ENCODE data around the gene IL20RA. TPM values are rescaled to one million over a fixed set of nuclear protein-coding genes. Genes with fewer than 3 reads are reported as not detected.

IL20RA gene
- polyA plus RNA-seq, 1 of the 3 experiments (the other 2 are of a cell fraction) = 0.10 TPM

DNA sequence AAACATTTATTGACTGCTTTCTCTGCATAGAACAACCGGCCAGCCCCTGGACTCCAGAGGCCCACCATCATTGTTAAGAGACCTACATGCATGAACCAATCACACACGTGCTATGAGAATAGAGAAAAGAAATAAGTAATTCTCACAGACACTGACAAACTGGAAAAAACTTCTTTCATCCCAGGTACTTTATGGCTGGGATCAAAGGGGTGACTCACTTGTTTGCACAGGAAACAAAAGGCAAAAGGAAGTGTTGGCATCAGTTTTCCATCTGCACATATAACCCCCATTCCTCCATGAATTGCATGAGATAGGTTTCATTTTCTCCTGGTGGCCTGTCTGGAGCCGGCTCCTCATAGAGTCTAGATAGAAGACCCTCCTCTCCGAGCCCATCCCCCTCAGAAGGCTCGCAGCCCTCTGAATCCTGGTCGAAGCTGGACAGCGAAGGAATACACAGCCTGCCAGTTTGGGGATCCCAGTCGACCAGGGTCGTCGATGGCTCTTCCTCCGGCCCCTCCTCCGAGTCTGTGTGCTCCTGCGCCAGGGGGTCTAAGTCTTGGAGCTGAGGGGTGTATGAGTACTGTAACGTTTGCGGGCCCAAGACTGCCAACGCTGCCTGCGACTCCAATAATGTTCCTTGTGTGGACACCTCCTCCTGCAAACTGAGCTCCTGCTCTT lies 43.3 kb downstream of the IL20RA start (continued):
- no peak for TF ChIP-seq CHD2 (IDR thresholded peaks at IDR 0.05; ENCODE audit: low read length, partially characterized antibody)

DNA sequence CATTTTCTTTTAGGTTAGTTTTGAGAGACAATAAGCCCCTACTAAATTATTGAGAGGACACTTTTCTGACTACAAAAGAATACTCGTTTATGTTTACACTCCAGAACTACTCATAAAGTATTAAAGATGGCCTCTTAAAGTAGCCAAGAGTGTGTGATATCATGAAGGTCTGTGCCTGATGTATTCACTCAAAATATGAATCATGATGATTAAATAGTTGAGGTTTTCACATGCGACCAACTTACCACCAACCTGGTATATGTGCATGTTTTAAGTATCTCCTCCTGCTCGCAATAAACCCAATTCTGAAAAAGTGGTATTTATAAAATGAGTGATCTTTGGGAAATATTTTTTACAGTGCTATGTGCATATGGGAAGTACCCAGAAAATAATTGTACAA lies 43.9 kb downstream of the IL20RA start:
- Histone ChIP-seq H3K27me3 (ENCODE audit: insufficient read depth) (no peaks in the 10 kb centered on the region), H3K4me1 (ENCODE audit: control insufficient read depth in 1 of 2, insufficient read depth in 2 of 2, low read depth in 1 of 2, low read length in 1 of 2) (peaks cover 0 to 2% of the 10 kb centered on the region in 2 experiments; a peak in 2 of 4 replicates), H3F3A (replicated peaks; ENCODE audit: insufficient read depth) (no peaks in the 10 kb centered on the region), H3K9ac (no peak overlapping the region), H3K4me2 (no peak overlapping the region), H3K9me3 (no peaks in the 10 kb centered on the region), H3K79me2 (ENCODE audit: insufficient read depth) (no peaks in the 10 kb centered on the region), H4K20me1 (ENCODE audit: insufficient read depth) (no peaks in the 10 kb centered on the region), H3K27ac (ENCODE audit: low read depth in 2 of 2, low read length in 1 of 2) (no peak overlapping the region; a peak in 1 of 4 replicates), H3K36me3 (replicated peaks in 1 of 2; ENCODE audit: control insufficient read depth in 1 of 2, insufficient read depth in 2 of 2, low read length in 1 of 2) (no peaks in the 10 kb centered on the region), H2AFZ (ENCODE audit: low read depth) (no peak overlapping the region), H3K9me2 (no peaks in the 10 kb centered on the region), H3K4me3 (ENCODE audit: low read depth in 2 of 2, low read length in 1 of 2) (no peak overlapping the region)
- TF ChIP-seq RXRA (IDR thresholded peaks at IDR 0.05; ENCODE audit: borderline replicate concordance, low read depth) = no peak
- no peak for TF ChIP-seq SIN3A (IDR thresholded peaks at IDR 0.05; ENCODE audit: borderline replicate concordance, low read depth, low read length)
- no peak for TF ChIP-seq NFIC (IDR thresholded peaks at IDR 0.05; ENCODE audit: borderline replicate concordance)
- TF ChIP-seq TAF1 (IDR thresholded peaks at IDR 0.05; ENCODE audit: borderline replicate concordance, low read depth, low read length) = no peak
- no peak for TF ChIP-seq SMC3 (IDR thresholded peaks at IDR 0.05; ENCODE audit: low read depth, low read length)
- TF ChIP-seq, protein P1, sequence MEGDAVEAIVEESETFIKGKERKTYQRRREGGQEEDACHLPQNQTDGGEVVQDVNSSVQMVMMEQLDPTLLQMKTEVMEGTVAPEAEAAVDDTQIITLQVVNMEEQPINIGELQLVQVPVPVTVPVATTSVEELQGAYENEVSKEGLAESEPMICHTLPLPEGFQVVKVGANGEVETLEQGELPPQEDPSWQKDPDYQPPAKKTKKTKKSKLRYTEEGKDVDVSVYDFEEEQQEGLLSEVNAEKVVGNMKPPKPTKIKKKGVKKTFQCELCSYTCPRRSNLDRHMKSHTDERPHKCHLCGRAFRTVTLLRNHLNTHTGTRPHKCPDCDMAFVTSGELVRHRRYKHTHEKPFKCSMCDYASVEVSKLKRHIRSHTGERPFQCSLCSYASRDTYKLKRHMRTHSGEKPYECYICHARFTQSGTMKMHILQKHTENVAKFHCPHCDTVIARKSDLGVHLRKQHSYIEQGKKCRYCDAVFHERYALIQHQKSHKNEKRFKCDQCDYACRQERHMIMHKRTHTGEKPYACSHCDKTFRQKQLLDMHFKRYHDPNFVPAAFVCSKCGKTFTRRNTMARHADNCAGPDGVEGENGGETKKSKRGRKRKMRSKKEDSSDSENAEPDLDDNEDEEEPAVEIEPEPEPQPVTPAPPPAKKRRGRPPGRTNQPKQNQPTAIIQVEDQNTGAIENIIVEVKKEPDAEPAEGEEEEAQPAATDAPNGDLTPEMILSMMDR (IDR thresholded peaks at IDR 0.05) = no peak
- no peak for TF ChIP-seq RFX5 (IDR thresholded peaks at IDR 0.05; ENCODE audit: low read length)
- TF ChIP-seq ELF1 (IDR thresholded peaks at IDR 0.05) = no peak
- TF ChIP-seq, protein P2, sequence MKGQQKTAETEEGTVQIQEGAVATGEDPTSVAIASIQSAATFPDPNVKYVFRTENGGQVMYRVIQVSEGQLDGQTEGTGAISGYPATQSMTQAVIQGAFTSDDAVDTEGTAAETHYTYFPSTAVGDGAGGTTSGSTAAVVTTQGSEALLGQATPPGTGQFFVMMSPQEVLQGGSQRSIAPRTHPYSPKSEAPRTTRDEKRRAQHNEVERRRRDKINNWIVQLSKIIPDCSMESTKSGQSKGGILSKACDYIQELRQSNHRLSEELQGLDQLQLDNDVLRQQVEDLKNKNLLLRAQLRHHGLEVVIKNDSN (IDR thresholded peaks at IDR 0.05; ENCODE audit: borderline replicate concordance, low read depth) = no peak
- no peak for TF ChIP-seq EZH2phosphoT487 (IDR thresholded peaks at IDR 0.05; ENCODE audit: borderline replicate concordance, low read depth)
- no peak for TF ChIP-seq TEAD4 (IDR thresholded peaks at IDR 0.05; ENCODE audit: borderline replicate concordance, insufficient read depth)
- no peak for TF ChIP-seq EP300 (IDR thresholded peaks at IDR 0.05; ENCODE audit: borderline replicate concordance in 1 of 2, low read depth in 1 of 2, low read length in 1 of 2)
- no peak for TF ChIP-seq FOSL2 (IDR thresholded peaks at IDR 0.05; ENCODE audit: borderline replicate concordance, low read depth)
- TF ChIP-seq GABPA (IDR thresholded peaks at IDR 0.05; ENCODE audit: low read depth) = no peak
- TF ChIP-seq, protein P3, sequence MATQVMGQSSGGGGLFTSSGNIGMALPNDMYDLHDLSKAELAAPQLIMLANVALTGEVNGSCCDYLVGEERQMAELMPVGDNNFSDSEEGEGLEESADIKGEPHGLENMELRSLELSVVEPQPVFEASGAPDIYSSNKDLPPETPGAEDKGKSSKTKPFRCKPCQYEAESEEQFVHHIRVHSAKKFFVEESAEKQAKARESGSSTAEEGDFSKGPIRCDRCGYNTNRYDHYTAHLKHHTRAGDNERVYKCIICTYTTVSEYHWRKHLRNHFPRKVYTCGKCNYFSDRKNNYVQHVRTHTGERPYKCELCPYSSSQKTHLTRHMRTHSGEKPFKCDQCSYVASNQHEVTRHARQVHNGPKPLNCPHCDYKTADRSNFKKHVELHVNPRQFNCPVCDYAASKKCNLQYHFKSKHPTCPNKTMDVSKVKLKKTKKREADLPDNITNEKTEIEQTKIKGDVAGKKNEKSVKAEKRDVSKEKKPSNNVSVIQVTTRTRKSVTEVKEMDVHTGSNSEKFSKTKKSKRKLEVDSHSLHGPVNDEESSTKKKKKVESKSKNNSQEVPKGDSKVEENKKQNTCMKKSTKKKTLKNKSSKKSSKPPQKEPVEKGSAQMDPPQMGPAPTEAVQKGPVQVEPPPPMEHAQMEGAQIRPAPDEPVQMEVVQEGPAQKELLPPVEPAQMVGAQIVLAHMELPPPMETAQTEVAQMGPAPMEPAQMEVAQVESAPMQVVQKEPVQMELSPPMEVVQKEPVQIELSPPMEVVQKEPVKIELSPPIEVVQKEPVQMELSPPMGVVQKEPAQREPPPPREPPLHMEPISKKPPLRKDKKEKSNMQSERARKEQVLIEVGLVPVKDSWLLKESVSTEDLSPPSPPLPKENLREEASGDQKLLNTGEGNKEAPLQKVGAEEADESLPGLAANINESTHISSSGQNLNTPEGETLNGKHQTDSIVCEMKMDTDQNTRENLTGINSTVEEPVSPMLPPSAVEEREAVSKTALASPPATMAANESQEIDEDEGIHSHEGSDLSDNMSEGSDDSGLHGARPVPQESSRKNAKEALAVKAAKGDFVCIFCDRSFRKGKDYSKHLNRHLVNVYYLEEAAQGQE (IDR thresholded peaks at IDR 0.05; ENCODE audit: low read depth, low read length) = no peak
- TF ChIP-seq MXI1 (IDR thresholded peaks at IDR 0.05; ENCODE audit: low read depth, low read length) = no peak
- TF ChIP-seq RAD21 (IDR thresholded peaks at IDR 0.05; ENCODE audit: low read length) = no peak
- TF ChIP-seq, protein P4, sequence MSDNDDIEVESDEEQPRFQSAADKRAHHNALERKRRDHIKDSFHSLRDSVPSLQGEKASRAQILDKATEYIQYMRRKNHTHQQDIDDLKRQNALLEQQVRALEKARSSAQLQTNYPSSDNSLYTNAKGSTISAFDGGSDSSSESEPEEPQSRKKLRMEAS (IDR thresholded peaks at IDR 0.05; ENCODE audit: low read depth) = no peak
- POLR2A ChIA-PET = no interaction called here
- DNase-seq = no peak
- WGBS (ENCODE audit: low lambda C conversion rate) = 33% methylated on average over 3 of the region's 3 CpGs
- CTCF ChIA-PET = no interaction called here

Measured in SK-N-SH (cell line).